K562 (cell line): ENCODE results near the gene CKAP2. TPM values are rescaled to one million over a fixed set of nuclear protein-coding genes. Genes with fewer than 3 reads are reported as not detected.

ENCODE experiments used
- ATAC-seq: fragments of 200-7000 bp; cut with Tn5 transposase; 3 replicates; pipeline ENCODE4 v1.9.1; 2020; ENCODE audit warnings: moderate library complexity
- BruUV-seq: library from RNA; stranded (reverse); fragments of 400-500 nt; replicated peaks from 2 replicates; lab custom pipeline; 2021; lab: Mats Ljungman, UMichigan
- CTCF ChIA-PET: fragments of 300-600 bp; formaldehyde crosslinking; extraction: SDS; loops from one replicate; lab custom pipeline; 2021; ENCODE audit warnings: low intra/inter-chr PET ratio; lab: Yijun Ruan, JAX
- POLR2A ChIA-PET: fragments of 300-600, 350-650 bp; sonication (Branson Sonifier 250); formaldehyde crosslinking; extraction: SDS; loops from one replicate; lab custom pipeline; 2021; ENCODE audit warnings: antibody characterized with exemption, inconsistent platforms; lab: Yijun Ruan, JAX
- DNase-seq, 4 experiments: peaks; one replicate each; pipeline versions ENCODE4 v3.0.0 to v3.0.0-alpha.2; 2011 to 2018; ENCODE audit warnings: low spot score in 3 of 4, mixed read lengths in 3 of 4; ENCODE audit errors: extremely low read depth in 1 of 4
- FAIRE-seq: peaks from 2 replicates; lab custom pipeline; 2011; peaks lifted over from hg19 to GRCh38; lab: Jason Lieb, UNC
- H2AFZ ChIP-seq: 2 replicates; pipeline ENCODE4 v1.6.0; 2011; ENCODE audit warnings: low read depth, low read length, control low read depth, inconsistent platforms
- H3K27ac ChIP-seq: fragments of 200-600 bp; 3 replicates; pipeline ENCODE4 v1.8.0; 2011; ENCODE audit warnings: low read depth, mild to moderate bottlenecking, control low read depth, inconsistent platforms, low read length, moderate library complexity, mixed read lengths; ENCODE audit errors: extremely low read depth
- H3K27me3 ChIP-seq, 2 experiments: fragments of 300-600 bp in 1 of 2; 2 replicates in 1 of 2; 3 replicates in 1 of 2; pipeline versions ENCODE4 v1.6.0 to v1.8.0; 2011; ENCODE audit warnings: inconsistent platforms in 2 of 2, low read length in 2 of 2, mild to moderate bottlenecking in 1 of 2, mixed read lengths in 1 of 2, moderate library complexity in 1 of 2; ENCODE audit not compliant: control insufficient read depth in 2 of 2, insufficient read depth in 2 of 2
- H3K36me3 ChIP-seq: fragments of 300-600 bp; 3 replicates; pipeline ENCODE4 v1.8.0; 2011; ENCODE audit warnings: mild to moderate bottlenecking, low read length, inconsistent platforms; ENCODE audit not compliant: control insufficient read depth, insufficient read depth
- H3K4me1 ChIP-seq, 2 experiments: fragments of 200-600 bp in 1 of 2; replicated peaks in 1 of 2; 2 replicates in 1 of 2; 3 replicates in 1 of 2; pipeline versions ENCODE4 v1.5.1 to v1.8.0; 2011; ENCODE audit warnings: inconsistent platforms in 2 of 2, low read length in 2 of 2, mild to moderate bottlenecking in 1 of 2, mixed read lengths in 1 of 2, moderate library complexity in 1 of 2; ENCODE audit not compliant: control insufficient read depth in 2 of 2, insufficient read depth in 2 of 2
- H3K4me2 ChIP-seq: 2 replicates; pipeline ENCODE4 v1.6.1; 2011; ENCODE audit warnings: low read length, control low read depth, inconsistent platforms, mixed read lengths; ENCODE audit not compliant: insufficient read depth
- H3K4me3 ChIP-seq: fragments of 200-600 bp; sonication (generic), shearing (Covaris generic); 2 replicates; pipeline ENCODE4 v1.5.1; 2016; ENCODE audit warnings: control low read depth, inconsistent platforms
- H3K79me2 ChIP-seq: fragments of 200-600 bp; 3 replicates; pipeline ENCODE4 v1.8.0; 2011; ENCODE audit warnings: low read length, inconsistent platforms; ENCODE audit not compliant: control insufficient read depth, insufficient read depth
- H3K9ac ChIP-seq, 2 experiments: 2 replicates each; pipeline versions ENCODE4 v1.6.0 to v1.6.1; 2011; ENCODE audit warnings: low read depth in 2 of 2, low read length in 2 of 2, control low read depth in 1 of 2, inconsistent platforms in 1 of 2, mild to moderate bottlenecking in 1 of 2, mixed read lengths in 1 of 2; ENCODE audit not compliant: insufficient read depth in 1 of 2
- H3K9me1 ChIP-seq: one replicate; pipeline ENCODE4 v1.6.0; 2011; ENCODE audit warnings: inconsistent platforms, mild to moderate bottlenecking, low read length, moderate library complexity; ENCODE audit not compliant: control insufficient read depth, insufficient read depth
- H3K9me3 ChIP-seq: replicated peaks from 2 replicates; pipeline ENCODE4 v1.5.1; 2011; ENCODE audit warnings: low read depth, low read length, inconsistent platforms; ENCODE audit not compliant: control insufficient read depth, insufficient read depth
- H4K20me1 ChIP-seq: replicated peaks from 2 replicates; pipeline ENCODE4 v1.6.1; 2011; ENCODE audit warnings: low read length, inconsistent platforms, mixed read lengths; ENCODE audit not compliant: control insufficient read depth, insufficient read depth
- ATF4 ChIP-seq: fragments of 450-650 bp; formaldehyde crosslinking; IDR thresholded peaks from 2 replicates; pipeline ENCODE4 v1.4.0; 2022; ENCODE audit warnings: mild to moderate bottlenecking, moderate library complexity
- C11orf30 ChIP-seq: fragments of 450-650 bp; IDR thresholded peaks from 2 replicates; pipeline ENCODE4 v1.6.1; 2016; ENCODE audit warnings: low read depth, mild to moderate bottlenecking
- ELK3 ChIP-seq: fragments of 450-650 bp; formaldehyde crosslinking; IDR thresholded peaks from 2 replicates; pipeline ENCODE4 v1.4.0; 2020; ENCODE audit warnings: mild to moderate bottlenecking
- FOXK1 ChIP-seq: sonication (generic); formaldehyde crosslinking; IDR thresholded peaks from 2 replicates; pipeline ENCODE4 v1.8.0; 2022; ENCODE audit warnings: missing genetic modification reagents, mild to moderate bottlenecking, borderline replicate concordance
- HNRNPH1 ChIP-seq: fragments of 200-400 bp; formaldehyde crosslinking; optimal IDR thresholded peaks from 2 replicates; pipeline ENCODE3; 2017; ENCODE audit warnings: low read depth, mild to moderate bottlenecking, low read length, moderate library complexity
- KLF6 ChIP-seq: fragments of 250-450 bp; sonication (Bioruptor Pico); IDR thresholded peaks from 2 replicates; pipeline ENCODE4 v1.4.0; 2020; ENCODE audit warnings: mild to moderate bottlenecking, moderate library complexity, borderline replicate concordance
- L3MBTL2 ChIP-seq: fragments of 450-650 bp; IDR thresholded peaks from 2 replicates; pipeline ENCODE4 v1.6.1; 2016; ENCODE audit warnings: mild to moderate bottlenecking, moderate library complexity
- MCM3 ChIP-seq: fragments of 450-650 bp; IDR thresholded peaks from 2 replicates; pipeline ENCODE4 v1.6.1; 2016
- NFE2 ChIP-seq: IDR thresholded peaks from 2 replicates; pipeline ENCODE4 v1.6.1; 2014; ENCODE audit warnings: antibody characterized with exemption, low read depth
- PRMT5 ChIP-seq: sonication (generic); formaldehyde crosslinking; IDR thresholded peaks from 2 replicates; pipeline ENCODE4 v1.5.0; 2020; ENCODE audit warnings: missing genetic modification reagents
- PTBP1 ChIP-seq: fragments of 200-400 bp; formaldehyde crosslinking; IDR thresholded peaks from 2 replicates; pipeline ENCODE4 v1.6.1; 2017; ENCODE audit warnings: low read depth, low read length
- RBM39 ChIP-seq: fragments of 200-400 bp; formaldehyde crosslinking; optimal IDR thresholded peaks from 2 replicates; pipeline ENCODE3; 2018; ENCODE audit warnings: low read depth, low read length
- TAF7 ChIP-seq: fragments of 450-650 bp; IDR thresholded peaks from 2 replicates; pipeline ENCODE4 v1.6.1; 2016; ENCODE audit warnings: missing genetic modification characterization, missing compliant biosample characterization
- TFAM ChIP-seq: fragments of 250-450 bp; sonication (Bioruptor Pico); conservative IDR thresholded peaks from 2 replicates; pipeline ENCODE4 v1.5.0; 2021; ENCODE audit warnings: mild to moderate bottlenecking, moderate library complexity
- ZBTB17 ChIP-seq: fragments of 450-650 bp; formaldehyde crosslinking; IDR thresholded peaks from 2 replicates; pipeline ENCODE4 v1.4.0; 2020; ENCODE audit warnings: mild to moderate bottlenecking
- ZFP1 ChIP-seq: fragments of 450-650 bp; formaldehyde crosslinking; IDR thresholded peaks from 2 replicates; pipeline ENCODE4 v1.4.0; 2020; ENCODE audit warnings: mild to moderate bottlenecking, mixed read lengths
- ZNF12 ChIP-seq: sonication (generic); formaldehyde crosslinking; IDR thresholded peaks from 2 replicates; pipeline ENCODE4 v1.4.0; 2020; ENCODE audit warnings: mild to moderate bottlenecking, missing genetic modification reagents
- ZNF146 ChIP-seq: IDR thresholded peaks from one replicate; pipeline ENCODE4 v1.6.1; 2018; ENCODE audit warnings: missing compliant biosample characterization; ENCODE audit not compliant: unreplicated experiment
- ZNF212 ChIP-seq: fragments of 450-650 bp; formaldehyde crosslinking; IDR thresholded peaks from 2 replicates; pipeline ENCODE4 v1.4.0; 2020; ENCODE audit warnings: mild to moderate bottlenecking
- ZNF232 ChIP-seq: sonication (generic); formaldehyde crosslinking; IDR thresholded peaks from 2 replicates; pipeline ENCODE4 v1.8.0; 2022; ENCODE audit warnings: mild to moderate bottlenecking, missing genetic modification reagents
- ZNF311 ChIP-seq: fragments of 250-450 bp; sonication (Bioruptor Pico); IDR thresholded peaks from 2 replicates; pipeline ENCODE4 v1.4.0; 2020; ENCODE audit warnings: mild to moderate bottlenecking, moderate library complexity
- WGBS: fragments of 100-300 bp; shearing (Covaris generic); methylation state at CpG from one replicate; pipeline ENCODE4 v1.1.6; 2016; ENCODE audit warnings: low coverage, mixed read lengths; ENCODE audit not compliant: insufficient coverage; ENCODE audit errors: missing lambda C conversion rate; 5-methylcytosine and 5-hydroxymethylcytosine counted together
- in situ Hi-C: fragments of 300-500 bp; cut with MboI; formaldehyde crosslinking; loops from 4 replicates; pipeline ENCODE4 v1.15.0; 2018; ENCODE audit warnings: inconsistent platforms, mixed read lengths
- intact Hi-C: fragments of 100-400 bp; cut with micrococcal nuclease; formaldehyde crosslinking; loops from 2 replicates; pipeline ENCODE4 v1.14.2; 2022
- polyA plus RNA-seq, 8 experiments: library from polyadenylated mRNA; depleted of rRNA in 4 of 8; stranded (reverse) in 5 of 8; unstranded in 3 of 8; fragments of >200 nt; fragmentation: Nextera tagmentation in 2 of 8; fragmentation: Illumina TruSeq in 1 of 8; extraction: Ambion mirVana in 2 of 8; extraction: Trizol in 1 of 8; gene quantifications; 2 replicates each; pipeline versions ENCODE4 v1.2.1 to v1.2.3, GENCODE V29; 2011 to 2014; ENCODE audit warnings: inconsistent platforms in 1 of 8, missing spikeins in 1 of 8
- total RNA-seq, 7 experiments: library from RNA; depleted of rRNA in 6 of 7; stranded (reverse); fragments of >200 nt in 6 of 7; fragmentation: Illumina TruSeq in 2 of 7; extraction: Trizol in 2 of 7; gene quantifications; 2 replicates each; pipeline versions ENCODE4 v1.2.1 to v1.2.3, GENCODE V29; 2011 to 2021; ENCODE audit warnings: low replicate concordance in 1 of 7
- TF ChIP-seq, protein P1 (sequence below): fragments of 250-450 bp; sonication (Bioruptor Pico); IDR thresholded peaks from 2 replicates; pipeline ENCODE4 v1.8.0; 2021; ENCODE audit warnings: moderate library complexity, mild to moderate bottlenecking, inconsistent platforms

CKAP2 gene
- total and polyA plus RNA-seq, 9 of the 15 experiments (the other 6 are each of a cell fraction or from before 2014, with no cell fraction given): 21.9 to 63.5 (median 34.8) TPM

GRCh38 chr13:52419080-52419479 lies 36.2 kb upstream of the CKAP2 start (continued):
- TF ChIP-seq ATF4 (no peak), ZBTB17 (no peak), FOXK1 (CRISPR knock-in tag) (no peak), ZNF212 (CRISPR knock-in tag) (no peak)

DNA sequence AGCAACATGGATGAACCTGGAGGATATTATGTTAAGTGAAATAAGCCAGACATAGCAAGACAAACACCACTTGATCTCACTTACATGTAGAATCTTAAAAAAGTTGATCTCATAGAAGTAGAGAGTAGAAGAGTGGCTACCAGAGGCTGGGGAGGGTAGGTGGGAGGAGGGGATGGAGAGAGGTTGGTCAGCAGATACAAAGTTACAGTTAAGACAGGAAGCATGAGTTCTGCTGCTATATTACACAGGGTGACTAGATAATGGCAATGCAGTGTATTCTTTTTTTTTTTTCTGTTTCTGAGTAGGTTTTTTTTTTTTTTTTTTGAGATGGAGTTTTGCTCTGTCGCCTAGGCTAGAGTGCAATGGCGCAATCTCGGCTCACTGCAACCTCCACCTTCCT lies 34.1 kb upstream of the CKAP2 start:
- CTCF ChIA-PET: no interaction called here
- Histone ChIP-seq H3K4me2 (no peak overlapping the region), H4K20me1 (no peaks in the 10 kb centered on the region), H3K79me2 (no peaks in the 10 kb centered on the region), H3K27me3 (no peaks in the 10 kb centered on the region), H3K9ac (no peak overlapping the region), H3K36me3 (peaks cover 50% of the 10 kb centered on the region; the same call in 1 of the 3 replicates), H2AFZ (no peak overlapping the region), H3K9me3 (no peaks in the 10 kb centered on the region), H3K27ac (no peak overlapping the region), H3K4me3 (no peak overlapping the region), H3K4me1 (no peaks in the 10 kb centered on the region), H3K9me1 (no peaks in the 10 kb centered on the region)
- intact Hi-C loops: no loop called here
- no peak for FAIRE-seq
- BruUV-seq: no TSS peak
- POLR2A ChIA-PET: interaction anchor here (1.9 kb wide), 1 partner anchor 14 kb away, joined by 4 read pairs; no protein-coding TSS in a partner anchor
- DNase-seq: no peak
- no CpG with 5 or more reads among the region's 3 CpGs for WGBS
- in situ Hi-C loops: no loop called here
- no peak for ATAC-seq
- TF ChIP-seq L3MBTL2 (no peak), RBM39 (no peak), ZNF232 (CRISPR knock-in tag) (no peak), PRMT5 (CRISPR knock-in tag) (no peak), NFE2 (no peak), TFAM (CRISPR knock-in tag) (no peak), C11orf30 (no peak), ZNF311 (CRISPR knock-in tag) (no peak), ELK3 (CRISPR knock-in tag) (no peak), KLF6 (CRISPR knock-in tag) (no peak), PTBP1 (no peak), MCM3 (no peak), ZNF12 (CRISPR knock-in tag) (no peak), HNRNPH1 (no peak), TAF7 (tag) (no peak), ZNF146 (CRISPR knock-in tag) (no peak), ZFP1 (CRISPR knock-in tag) (no peak)
- TF ChIP-seq, protein P1, sequence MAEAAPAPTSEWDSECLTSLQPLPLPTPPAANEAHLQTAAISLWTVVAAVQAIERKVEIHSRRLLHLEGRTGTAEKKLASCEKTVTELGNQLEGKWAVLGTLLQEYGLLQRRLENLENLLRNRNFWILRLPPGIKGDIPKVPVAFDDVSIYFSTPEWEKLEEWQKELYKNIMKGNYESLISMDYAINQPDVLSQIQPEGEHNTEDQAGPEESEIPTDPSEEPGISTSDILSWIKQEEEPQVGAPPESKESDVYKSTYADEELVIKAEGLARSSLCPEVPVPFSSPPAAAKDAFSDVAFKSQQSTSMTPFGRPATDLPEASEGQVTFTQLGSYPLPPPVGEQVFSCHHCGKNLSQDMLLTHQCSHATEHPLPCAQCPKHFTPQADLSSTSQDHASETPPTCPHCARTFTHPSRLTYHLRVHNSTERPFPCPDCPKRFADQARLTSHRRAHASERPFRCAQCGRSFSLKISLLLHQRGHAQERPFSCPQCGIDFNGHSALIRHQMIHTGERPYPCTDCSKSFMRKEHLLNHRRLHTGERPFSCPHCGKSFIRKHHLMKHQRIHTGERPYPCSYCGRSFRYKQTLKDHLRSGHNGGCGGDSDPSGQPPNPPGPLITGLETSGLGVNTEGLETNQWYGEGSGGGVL (CRISPR knock-in tag): no peak
